CD4-positive, alpha-beta T cell treated with Interleukin-21 for 1 hour (primary cell): ENCODE results near the gene ERAS.
"Not testable (repeated sequence)": the region's sequence is repeated elsewhere in the genome, so short reads cannot be mapped to it uniquely, and the experiment has no call there.

ENCODE experiments used
- DNase-seq: peaks from one replicate; pipeline ENCODE4 v3.0.0-alpha.2; 2020

The ERAS gene

GRCh38 chrX:48835524-48836329, 9.4 kb downstream of the ERAS start, which contains the start of gene PCSK1N:
Gene PCSK1N (minus strand): TSS chrX:48835610. CDS start chrX:48835532, 78 bp downstream.
- peak; percentile 64 for DNase-seq

- DNase-seq: no peak
Measured at GRCh38 chrX:48839686-48840085, 13.4 kb downstream of the ERAS start.

GRCh38 chrX:48848847-48849246, 22.5 kb downstream of the ERAS start:
- peak; percentile 20 for DNase-seq

GRCh38 chrX:48852857-48853256, 26.5 kb downstream of the ERAS start:
- no peak for DNase-seq

GRCh38 chrX:48853494-48853893, 27.2 kb downstream of the ERAS start:
- not testable (repeated sequence) for DNase-seq

- not testable (repeated sequence) for DNase-seq
Measured at GRCh38 chrX:48854121-48854804, 27.9 kb downstream of the ERAS start.

- peak; percentile 32 for DNase-seq
Measured at GRCh38 chrX:48854898-48855297, 28.6 kb downstream of the ERAS start.

GRCh38 chrX:48864210-48864609, 37.9 kb downstream of the ERAS start:
- no peak for DNase-seq

GRCh38 chrX:48872017-48872416, 45.7 kb downstream of the ERAS start:
- DNase-seq: not testable (repeated sequence)

- not testable (repeated sequence) for DNase-seq
Measured at GRCh38 chrX:48876944-48877343, 50.6 kb downstream of the ERAS start.
